ELR (cell line): ENCODE data around the gene KRTAP20-2.

Source experiments
- DNase-seq: peaks from one replicate; pipeline ENCODE4 v3.0.0-alpha.2; 2015; ENCODE audit warnings: low read depth

KRTAP20-2 gene

DNA sequence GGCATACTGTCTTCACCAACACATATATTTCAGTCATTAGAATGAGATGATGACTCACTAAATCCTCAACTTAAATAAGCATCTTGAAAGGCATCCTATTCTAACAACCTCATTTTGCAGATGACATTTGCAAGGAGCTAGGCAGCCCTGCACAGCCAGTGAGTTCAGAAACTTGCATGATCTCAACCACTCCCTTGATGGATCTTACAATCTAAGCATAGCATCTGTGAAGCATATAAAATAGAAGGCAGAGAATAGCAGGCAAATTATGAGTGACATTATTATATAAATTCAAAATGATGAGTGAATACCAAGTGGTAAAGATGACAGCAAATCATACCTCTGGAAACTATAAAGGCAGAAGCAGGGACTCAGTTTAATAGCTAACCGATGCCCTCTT, 39.3 kb downstream of the KRTAP20-2 start:
- DNase-seq: no peak

DNA sequence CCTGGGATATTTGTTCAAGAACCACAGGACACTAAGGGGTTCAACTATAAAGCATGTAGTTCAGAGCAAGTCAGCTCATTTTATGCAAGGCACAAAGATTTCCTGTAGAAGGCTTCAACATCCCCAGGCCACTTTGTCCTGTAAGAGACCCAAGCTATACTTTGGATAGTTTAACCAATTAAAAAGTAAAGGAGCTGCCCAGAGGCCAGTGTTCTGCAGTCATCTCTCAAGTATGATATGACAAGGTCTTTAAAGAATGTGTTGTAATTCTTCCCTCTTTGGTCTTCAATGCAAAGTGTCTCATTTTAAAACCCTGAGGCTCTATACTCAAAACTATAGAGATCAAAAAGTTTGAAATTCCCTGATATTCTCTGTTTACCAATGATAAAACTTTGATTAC, 41.7 kb downstream of the KRTAP20-2 start:
- no peak for DNase-seq

DNA sequence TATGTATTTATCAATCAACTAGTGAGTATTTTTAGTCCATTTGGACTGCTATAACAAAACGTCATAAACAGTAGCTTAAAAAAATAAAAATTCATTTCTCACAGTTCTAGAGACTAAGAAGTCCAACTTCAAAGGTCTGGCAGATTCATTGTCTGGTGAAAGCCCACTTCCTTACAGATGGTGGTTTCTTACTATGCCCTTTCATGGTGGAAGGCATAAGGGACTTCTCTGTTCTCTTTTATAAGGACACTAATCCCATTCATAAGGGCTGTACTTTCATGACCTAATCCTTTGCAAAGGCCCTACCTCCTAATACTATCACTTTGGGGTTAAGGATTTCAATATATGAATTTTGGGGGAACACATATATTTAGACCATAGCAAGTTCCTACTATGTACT, 45.6 kb downstream of the KRTAP20-2 start:
- DNase-seq: no peak

DNA sequence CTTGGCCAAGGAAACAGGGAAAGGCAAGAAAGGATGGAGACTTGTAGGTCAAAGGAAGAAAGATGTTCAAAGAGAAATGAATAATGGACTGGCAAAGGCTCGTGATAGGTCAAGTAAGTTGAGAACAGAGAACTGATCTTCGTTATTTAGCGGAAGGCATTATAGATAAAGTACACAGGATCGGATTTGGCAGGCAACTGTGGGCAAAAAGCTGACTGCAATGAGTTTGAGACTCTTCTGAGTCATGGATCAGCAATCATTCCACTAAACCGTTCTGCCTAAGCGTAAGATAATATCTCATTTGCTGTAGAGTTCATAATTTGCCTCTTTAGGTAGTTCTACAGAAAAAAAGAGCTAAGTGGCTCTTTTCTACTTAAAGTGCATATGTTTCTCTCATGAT, 49.5 kb downstream of the KRTAP20-2 start:
- DNase-seq: no peak
